Omental fat pad (tissue), 4 donors: ENCODE measurements around the gene ARHGAP10. TPM values are rescaled to one million over a fixed set of nuclear protein-coding genes. Genes with fewer than 3 reads are reported as not detected.

Experiments
- ATAC-seq: fragments of 150-250 bp; one replicate; pipeline ENCODE4 v1.9.1; 2016; ENCODE audit warnings: mild to moderate bottlenecking, moderate library complexity; ENCODE audit not compliant: low FRiP score
- DNase-seq: peaks from one replicate; pipeline ENCODE4 v3.0.0-alpha.2; 2019; ENCODE audit warnings: low spot score
- CTCF ChIP-seq, 3 donors: fragments of 450-650 bp; IDR thresholded peaks; one replicate each; pipeline ENCODE4 v1.5.1; 2016 to 2017; ENCODE audit warnings: antibody characterized with exemption in 3 of 3, mild to moderate bottlenecking in 3 of 3, moderate library complexity in 2 of 3
- total RNA-seq, 4 donors: library from RNA; depleted of rRNA; stranded (reverse); fragments of >200 nt; gene quantifications; one replicate each; pipeline ENCODE4 v1.1.0, GENCODE V29; 2016

ARHGAP10 gene
- total RNA-seq, 4 donors from 2014 or later, result 48.7 to 96.2 (median 57.0) TPM

GRCh38 chr4:147833741-147834140 is 101.9 kb downstream of the ARHGAP10 start:
- ATAC-seq (no peak), DNase-seq (no peak)
- no peak for TF ChIP-seq CTCF (IDR thresholded peaks at IDR 0.05)

GRCh38 chr4:147834480-147834879 is 102.6 kb downstream of the ARHGAP10 start:
- ATAC-seq (no peak), DNase-seq (no peak)

GRCh38 chr4:147836807-147837206 is 104.9 kb downstream of the ARHGAP10 start:
- ATAC-seq, result no peak
- no peak for TF ChIP-seq CTCF (IDR thresholded peaks at IDR 0.05)

More at GRCh38 chr4:147834480-147834879, 102.6 kb downstream of the ARHGAP10 start:
- TF ChIP-seq CTCF (IDR thresholded peaks at IDR 0.05), result no peak

DNA sequence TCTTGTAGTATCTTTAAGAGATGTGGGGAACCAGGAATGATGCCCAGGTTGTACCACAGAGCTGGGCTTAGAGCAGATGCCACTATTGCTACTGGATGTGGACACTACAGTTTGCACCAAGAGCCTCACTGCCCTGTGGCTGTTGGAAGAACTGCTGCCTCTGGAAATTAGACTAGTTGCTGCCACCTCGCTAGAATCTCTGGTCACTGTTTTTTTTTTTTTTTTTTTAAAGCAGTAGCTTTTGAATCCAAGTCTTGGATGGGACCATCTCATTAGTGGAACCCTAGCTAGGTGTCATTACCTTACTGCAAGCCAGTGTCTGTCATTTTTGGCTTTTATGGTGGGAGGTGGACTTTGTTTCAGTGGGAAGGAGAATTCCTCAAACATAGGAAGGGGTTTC is 105.5 kb downstream of the ARHGAP10 start:
- DNase-seq (no peak), ATAC-seq (no peak)
- no peak for TF ChIP-seq CTCF (IDR thresholded peaks at IDR 0.05)

More at GRCh38 chr4:147836807-147837206, 104.9 kb downstream of the ARHGAP10 start:
- DNase-seq, result no peak

DNA sequence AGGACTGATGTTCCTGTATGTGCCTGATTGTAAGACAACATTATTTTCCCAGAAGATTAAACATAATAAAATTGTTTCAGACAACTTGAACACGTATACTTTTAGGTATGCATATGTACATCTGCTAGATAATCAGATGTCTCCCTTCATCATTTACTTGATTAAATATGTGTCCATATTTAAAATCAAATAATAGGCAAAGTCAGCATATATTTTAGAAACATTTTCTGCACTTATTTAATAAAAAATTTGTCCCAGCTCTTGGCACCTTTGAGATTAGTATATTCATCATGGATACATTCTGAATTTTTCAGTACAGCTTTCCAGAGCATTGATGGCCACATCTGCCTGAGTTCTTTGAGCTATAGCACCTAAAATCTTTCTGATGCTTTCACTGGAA is 106.0 kb downstream of the ARHGAP10 start:
- no peak for ATAC-seq
- DNase-seq, result no peak
- no peak for TF ChIP-seq CTCF (IDR thresholded peaks at IDR 0.05)

DNA sequence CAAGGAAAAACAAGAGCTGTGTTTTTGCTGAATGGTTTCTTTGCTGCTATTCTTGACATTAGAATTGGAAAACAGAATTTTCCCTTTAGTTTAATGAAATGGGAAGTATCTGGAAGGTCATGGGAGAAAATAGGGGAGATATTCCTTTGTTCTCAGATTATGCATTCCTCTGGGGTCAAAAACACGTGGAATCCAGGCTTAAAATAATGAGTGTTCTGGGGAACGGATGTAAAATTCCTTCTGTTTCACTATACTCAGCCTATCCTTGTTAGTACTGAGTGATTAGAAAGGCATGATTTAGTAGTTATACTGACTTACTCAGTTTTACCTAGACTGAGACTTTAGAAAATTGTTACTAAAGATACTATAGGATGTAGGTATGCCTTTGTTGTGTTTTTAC is 107.3 kb downstream of the ARHGAP10 start:
- TF ChIP-seq CTCF (IDR thresholded peaks at IDR 0.05), result no peak
- DNase-seq, result no peak
- ATAC-seq, result no peak

DNA sequence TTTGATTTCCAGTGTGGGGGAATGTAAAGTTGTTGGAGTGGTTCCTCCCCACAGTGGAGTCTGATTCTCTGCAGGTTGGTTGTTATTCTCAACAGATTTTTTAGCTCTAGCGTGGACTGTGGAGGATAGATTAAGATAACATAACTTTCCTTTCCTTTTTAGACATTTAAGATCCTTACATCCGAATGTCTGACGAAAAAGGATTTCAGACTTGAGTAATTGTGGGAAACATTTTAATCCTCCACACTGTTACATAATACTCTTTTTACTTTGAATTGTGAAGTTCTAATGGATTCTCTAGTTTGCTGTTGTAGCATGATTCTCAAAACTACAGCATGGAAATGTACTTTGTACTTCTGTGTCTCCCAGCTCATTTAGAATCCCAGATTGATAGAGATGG is 107.8 kb downstream of the ARHGAP10 start:
- no peak for ATAC-seq
- no peak for DNase-seq
- TF ChIP-seq CTCF (IDR thresholded peaks at IDR 0.05), result no peak
